GM10248 (cell line): Measurements from ENCODE around the gene ZSCAN31.
"Not testable (repeated sequence)": the region's sequence is repeated elsewhere in the genome, so short reads cannot be mapped to it uniquely, and the experiment has no call there.

Experiments
- CTCF ChIA-PET: fragments of 300-600 bp; sonication (Branson Sonifier 250); formaldehyde crosslinking; extraction: SDS; loops from one replicate; lab custom pipeline; 2021; ENCODE audit warnings: antibody characterized with exemption; lab: Yijun Ruan, JAX
- POLR2A ChIA-PET: fragments of 350-650 bp; sonication (Branson Sonifier 250); formaldehyde crosslinking; extraction: SDS; loops from one replicate; lab custom pipeline; 2020; ENCODE audit warnings: antibody characterized with exemption; lab: Yijun Ruan, JAX
- DNase-seq: peaks from one replicate; pipeline ENCODE4 v3.0.0; 2012; ENCODE audit errors: extremely low spot score
- CTCF ChIP-seq: IDR thresholded peaks from 2 replicates; pipeline ENCODE4 v1.5.1; 2012; ENCODE audit warnings: mild to moderate bottlenecking, low read depth; ENCODE audit errors: extremely low read depth, missing control alignments, control extremely low read depth

The ZSCAN31 gene

GRCh38 chr6:28373925-28374324 is 38.0 kb upstream of the ZSCAN31 start:
- ChIA-PET POLR2A (no interaction called here), CTCF (interaction anchor here (4.4 kb wide), 1 partner anchor 18 kb away, joined by 29 read pairs; no protein-coding TSS in a partner anchor)
- TF ChIP-seq CTCF, result no peak
- DNase-seq, result no peak

GRCh38 chr6:28371706-28372451 is 35.9 kb upstream of the ZSCAN31 start:
- ChIA-PET CTCF (interaction anchor here (1.0 to 4.4 kb wide), 4 partner anchors 11 to 19 kb away, joined by 4 to 29 read pairs (median 14); no protein-coding TSS in a partner anchor), POLR2A (interaction anchor here (0.6 to 0.7 kb wide), 2 partner anchors 10 to 36 kb away, joined by 3 to 4 read pairs; partner anchors contain the start of gene ZSCAN31)
- DNase-seq, result peak; percentile 52
- TF ChIP-seq CTCF, result no peak

GRCh38 chr6:28371280-28371679 is 35.3 kb upstream of the ZSCAN31 start:
- no peak for DNase-seq
- no peak for TF ChIP-seq CTCF
- POLR2A ChIA-PET, result interaction anchor here (0.6 kb wide), 1 partner anchor 35 kb away, joined by 4 read pairs; the partner anchor contains the start of gene ZSCAN31
- CTCF ChIA-PET, result interaction anchor here (1.0 to 4.4 kb wide), 4 partner anchors 12 to 18 kb away, joined by 4 to 29 read pairs (median 14); no protein-coding TSS in a partner anchor

GRCh38 chr6:28370440-28370839 is 34.5 kb upstream of the ZSCAN31 start:
- no peak for DNase-seq
- TF ChIP-seq CTCF, result no peak
- ChIA-PET CTCF (interaction anchor here (3.8 to 4.4 kb wide), 2 partner anchors 13 to 15 kb away, joined by 24 to 29 read pairs; no protein-coding TSS in a partner anchor), POLR2A (no interaction called here)

- no peak for DNase-seq
- POLR2A ChIA-PET, result no interaction called here
- CTCF ChIA-PET, result no interaction called here
- TF ChIP-seq CTCF, result no peak
Observed at GRCh38 chr6:28369463-28369862, 33.5 kb upstream of the ZSCAN31 start.

- POLR2A ChIA-PET, result no interaction called here
- TF ChIP-seq CTCF, result no peak
- DNase-seq, result peak; percentile 69
- CTCF ChIA-PET, result no interaction called here
Observed at GRCh38 chr6:28368522-28368921, 32.6 kb upstream of the ZSCAN31 start.

- POLR2A ChIA-PET, DNase-seq: not testable (repeated sequence)
- CTCF ChIA-PET, result interaction anchor here (0.9 to 2.3 kb wide), 2 partner anchors 9 to 18 kb away, joined by 4 to 15 read pairs; no protein-coding TSS in a partner anchor
Observed at GRCh38 chr6:28365590-28365989, 29.6 kb upstream of the ZSCAN31 start.
